GM19023 (cell line): ENCODE measurements around the gene AKNAD1.

Source experiments
- ATAC-seq: cut with Tn5 transposase; IDR thresholded peaks from one replicate; pipeline ENCODE4 v1.9.1; 2021; ENCODE audit warnings: mild to moderate bottlenecking, moderate library complexity; ENCODE audit not compliant: unreplicated experiment

AKNAD1 gene

GRCh38 chr1:108830119-108831008 is 26.5 kb downstream of the AKNAD1 start:
- ATAC-seq: no peak

- no peak for ATAC-seq
Measured at GRCh38 chr1:108829498-108829916, 27.4 kb downstream of the AKNAD1 start.

GRCh38 chr1:108828074-108828961 is 28.6 kb downstream of the AKNAD1 start:
- no peak for ATAC-seq

GRCh38 chr1:108826081-108826635 is 30.7 kb downstream of the AKNAD1 start:
- no peak for ATAC-seq

GRCh38 chr1:108824051-108824450 is 32.8 kb downstream of the AKNAD1 start:
- ATAC-seq: no peak

GRCh38 chr1:108823632-108824031 is 33.3 kb downstream of the AKNAD1 start:
- no peak for ATAC-seq

- no peak for ATAC-seq
Measured at GRCh38 chr1:108819878-108820277, 37.0 kb downstream of the AKNAD1 start.

GRCh38 chr1:108817811-108818210 is 39.1 kb downstream of the AKNAD1 start:
- ATAC-seq: no peak

GRCh38 chr1:108817016-108817415 is 39.9 kb downstream of the AKNAD1 start:
- no peak for ATAC-seq

GRCh38 chr1:108816049-108816893 is 40.6 kb downstream of the AKNAD1 start:
- ATAC-seq: no peak

- no peak for ATAC-seq
Measured at GRCh38 chr1:108815566-108815965, 41.3 kb downstream of the AKNAD1 start.

GRCh38 chr1:108814343-108815125 is 42.4 kb downstream of the AKNAD1 start:
- ATAC-seq: no peak

GRCh38 chr1:108813326-108813725 is 43.6 kb downstream of the AKNAD1 start:
- no peak for ATAC-seq

- ATAC-seq: no peak
Measured at GRCh38 chr1:108811611-108812010, 45.3 kb downstream of the AKNAD1 start.

GRCh38 chr1:108808438-108808837 is 48.5 kb downstream of the AKNAD1 start:
- ATAC-seq: no peak

GRCh38 chr1:108803548-108803947 is 53.3 kb downstream of the AKNAD1 start:
- no peak for ATAC-seq

GRCh38 chr1:108801101-108801500 is 55.8 kb downstream of the AKNAD1 start:
- no peak for ATAC-seq

GRCh38 chr1:108799001-108799400 is 57.9 kb downstream of the AKNAD1 start:
- no peak for ATAC-seq

- no peak for ATAC-seq
Measured at GRCh38 chr1:108792420-108792819, 64.5 kb downstream of the AKNAD1 start.

- no peak for ATAC-seq
Measured at GRCh38 chr1:108791790-108792189, 65.1 kb downstream of the AKNAD1 start.
